B cell (primary cell): ENCODE results near the gene AFAP1L1.

Experiments
- EZH2 ChIP-seq: IDR thresholded peaks from 2 replicates; pipeline ENCODE4 v1.6.1; 2012; ENCODE audit warnings: borderline replicate concordance, low read depth, mild to moderate bottlenecking, moderate library complexity, low read length; ENCODE audit not compliant: insufficient read depth, poor library complexity, severe bottlenecking
- TF ChIP-seq, protein P1 (sequence below): fragments of 200-600 bp; IDR thresholded peaks from one replicate; pipeline ENCODE4 v1.8.0; 2022; ENCODE audit warnings: antibody characterized with exemption, mild to moderate bottlenecking

DNA sequence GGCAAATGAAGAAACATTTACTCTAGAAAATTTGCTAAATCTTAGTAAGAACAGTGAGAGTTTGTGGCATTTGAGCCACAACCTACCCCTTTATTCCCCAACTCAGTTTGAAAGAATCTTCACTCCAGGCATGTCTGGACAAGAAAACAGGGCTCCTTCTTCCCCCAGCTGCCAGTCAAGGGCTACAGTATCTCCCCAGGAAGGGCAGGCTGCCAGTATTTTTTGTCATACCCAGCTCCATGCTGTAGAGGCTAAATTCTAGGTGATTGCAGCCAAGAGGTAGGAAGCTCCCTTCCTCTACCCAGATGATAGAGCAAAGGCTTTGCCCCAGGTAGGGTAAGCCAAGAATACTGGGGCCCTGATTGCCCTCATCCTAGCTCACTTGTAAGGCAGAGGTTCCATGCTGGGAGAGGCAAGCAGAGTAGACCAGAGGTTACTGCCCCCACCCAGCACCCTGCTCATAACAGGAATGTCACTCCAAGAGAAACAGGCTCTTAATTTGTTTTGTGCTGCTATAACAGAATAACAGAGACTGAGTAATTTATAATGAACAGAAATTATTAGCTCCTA, 53.6 kb downstream of the AFAP1L1 start:
- TF ChIP-seq, protein P1, sequence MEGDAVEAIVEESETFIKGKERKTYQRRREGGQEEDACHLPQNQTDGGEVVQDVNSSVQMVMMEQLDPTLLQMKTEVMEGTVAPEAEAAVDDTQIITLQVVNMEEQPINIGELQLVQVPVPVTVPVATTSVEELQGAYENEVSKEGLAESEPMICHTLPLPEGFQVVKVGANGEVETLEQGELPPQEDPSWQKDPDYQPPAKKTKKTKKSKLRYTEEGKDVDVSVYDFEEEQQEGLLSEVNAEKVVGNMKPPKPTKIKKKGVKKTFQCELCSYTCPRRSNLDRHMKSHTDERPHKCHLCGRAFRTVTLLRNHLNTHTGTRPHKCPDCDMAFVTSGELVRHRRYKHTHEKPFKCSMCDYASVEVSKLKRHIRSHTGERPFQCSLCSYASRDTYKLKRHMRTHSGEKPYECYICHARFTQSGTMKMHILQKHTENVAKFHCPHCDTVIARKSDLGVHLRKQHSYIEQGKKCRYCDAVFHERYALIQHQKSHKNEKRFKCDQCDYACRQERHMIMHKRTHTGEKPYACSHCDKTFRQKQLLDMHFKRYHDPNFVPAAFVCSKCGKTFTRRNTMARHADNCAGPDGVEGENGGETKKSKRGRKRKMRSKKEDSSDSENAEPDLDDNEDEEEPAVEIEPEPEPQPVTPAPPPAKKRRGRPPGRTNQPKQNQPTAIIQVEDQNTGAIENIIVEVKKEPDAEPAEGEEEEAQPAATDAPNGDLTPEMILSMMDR = no peak
- TF ChIP-seq EZH2 = no peak
